Subcutaneous abdominal adipose tissue (tissue), 5 donors: ENCODE data around the gene IGSF21.

Experiments
- H3K27ac ChIP-seq: one replicate; pipeline ENCODE4 v1.7.0; 2013; ENCODE audit warnings: low read depth, mild to moderate bottlenecking, inconsistent platforms, low read length, moderate library complexity
- H3K27me3 ChIP-seq, 5 donors: one replicate each; pipeline ENCODE4 v1.7.0; 2013; ENCODE audit warnings: low read length in 5 of 5, inconsistent platforms in 1 of 5; ENCODE audit not compliant: control insufficient read depth in 5 of 5, insufficient read depth in 4 of 5
- H3K36me3 ChIP-seq, 5 donors: one replicate each; pipeline ENCODE4 v1.7.0; 2013; ENCODE audit warnings: low read length in 5 of 5; ENCODE audit not compliant: control insufficient read depth in 5 of 5, insufficient read depth in 5 of 5
- H3K4me1 ChIP-seq, 5 donors: one replicate each; pipeline ENCODE4 v1.7.0; 2013; ENCODE audit warnings: low read length in 5 of 5, mild to moderate bottlenecking in 3 of 5, moderate library complexity in 1 of 5; ENCODE audit not compliant: control insufficient read depth in 5 of 5, insufficient read depth in 5 of 5
- H3K4me3 ChIP-seq, 5 donors: one replicate each; pipeline ENCODE4 v1.7.0; 2013; ENCODE audit warnings: low read length in 5 of 5, low read depth in 1 of 5
- H3K9ac ChIP-seq, 5 donors: one replicate each; pipeline ENCODE4 v1.7.0; 2013; ENCODE audit warnings: low read length in 5 of 5, mild to moderate bottlenecking in 4 of 5, moderate library complexity in 3 of 5
- H3K9me3 ChIP-seq, 5 donors: one replicate each; pipeline ENCODE4 v1.7.0; 2013; ENCODE audit warnings: low read length in 5 of 5; ENCODE audit not compliant: control insufficient read depth in 5 of 5
- donor health status: healthy.
- donor health status: healthy.
- donor health status: healthy.
- donor health status: healthy.
- donor health status: healthy.

IGSF21 gene

GRCh38 chr1:18107369-18108298, at the start of gene IGSF21:
TSS of gene IGSF21 (plus strand) at chr1:18107798. CDS start at chr1:18108129, 331 bp downstream.
- no peaks in the 10 kb centered on the region for H3K9me3 ChIP-seq
- no peaks in the 10 kb centered on the region for H3K36me3 ChIP-seq
- H3K27ac ChIP-seq: no peak within 1 kb of the TSS
- H3K27me3 ChIP-seq: peaks cover 45 to 75% (median 64%) of the 10 kb centered on the region in 5 donors
- no peak within 1 kb of the TSS for H3K9ac ChIP-seq
- peaks cover 0 to 49% (median 34%) of the 10 kb centered on the region in 5 donors for H3K4me1 ChIP-seq
- H3K4me3 ChIP-seq: peak within 1 kb of the TSS in 3 of 5 donors; percentile 31 to 55 (median 47)

- H3K27me3 ChIP-seq: peaks cover 3 to 30% (median 26%) of the 10 kb centered on the region in 5 donors
- no peak overlapping the region for H3K27ac ChIP-seq
- H3K9ac ChIP-seq: no peak overlapping the region
- peaks cover 0 to 11% (median 6%) of the 10 kb centered on the region in 5 donors for H3K9me3 ChIP-seq
- H3K4me3 ChIP-seq: no peak overlapping the region
- no peaks in the 10 kb centered on the region for H3K4me1 ChIP-seq
- no peaks in the 10 kb centered on the region for H3K36me3 ChIP-seq
These were observed 49.2 kb upstream of the IGSF21 start for GRCh38 chr1:18058206-18058921.

GRCh38 chr1:18058981-18059605, 48.5 kb upstream of the IGSF21 start:
- Histone ChIP-seq H3K4me3 (no peak overlapping the region), H3K9ac (no peak overlapping the region), H3K27ac (no peak overlapping the region), H3K9me3 (peaks cover 0 to 11% (median 6%) of the 10 kb centered on the region in 5 donors), H3K4me1 (no peaks in the 10 kb centered on the region), H3K27me3 (peaks cover 3 to 36% (median 26%) of the 10 kb centered on the region in 5 donors), H3K36me3 (no peaks in the 10 kb centered on the region)

- Histone ChIP-seq H3K9ac (no peak overlapping the region), H3K27me3 (peaks cover 3 to 35% (median 30%) of the 10 kb centered on the region in 5 donors), H3K36me3 (no peaks in the 10 kb centered on the region)
These were observed 47.2 kb upstream of the IGSF21 start for GRCh38 chr1:18060366-18060765.

GRCh38 chr1:18062185-18062584, 45.4 kb upstream of the IGSF21 start:
- Histone ChIP-seq H3K4me3 (no peak overlapping the region), H3K36me3 (no peaks in the 10 kb centered on the region), H3K27me3 (peaks cover 0 to 33% (median 18%) of the 10 kb centered on the region in 5 donors), H3K4me1 (no peaks in the 10 kb centered on the region), H3K9me3 (peaks cover 0 to 11% (median 6%) of the 10 kb centered on the region in 5 donors), H3K27ac (no peak overlapping the region), H3K9ac (no peak overlapping the region)

More at GRCh38 chr1:18060366-18060765, 47.2 kb upstream of the IGSF21 start:
- H3K4me1 ChIP-seq: no peaks in the 10 kb centered on the region
- no peak overlapping the region for H3K27ac ChIP-seq
- H3K9me3 ChIP-seq: peaks cover 0 to 11% (median 6%) of the 10 kb centered on the region in 5 donors
- H3K4me3 ChIP-seq: no peak overlapping the region

- Histone ChIP-seq H3K4me3 (no peak overlapping the region), H3K9ac (no peak overlapping the region), H3K27me3 (peaks cover 0 to 17% (median 13%) of the 10 kb centered on the region in 5 donors), H3K4me1 (no peaks in the 10 kb centered on the region), H3K36me3 (no peaks in the 10 kb centered on the region), H3K9me3 (peaks cover 0 to 11% (median 6%) of the 10 kb centered on the region in 5 donors), H3K27ac (no peak overlapping the region)
These were observed 43.1 kb upstream of the IGSF21 start for GRCh38 chr1:18064534-18064933.

GRCh38 chr1:18066576-18066975, 41.0 kb upstream of the IGSF21 start:
- H3K36me3 ChIP-seq: no peaks in the 10 kb centered on the region
- no peaks in the 10 kb centered on the region for H3K4me1 ChIP-seq
- no peak overlapping the region for H3K4me3 ChIP-seq
- no peak overlapping the region for H3K27ac ChIP-seq
- H3K9me3 ChIP-seq: peaks cover 0 to 8% (median 6%) of the 10 kb centered on the region in 5 donors
- H3K9ac ChIP-seq: no peak overlapping the region
- H3K27me3 ChIP-seq: peaks cover 4 to 26% (median 17%) of the 10 kb centered on the region in 5 donors

- no peaks in the 10 kb centered on the region for H3K9me3 ChIP-seq
- H3K36me3 ChIP-seq: no peaks in the 10 kb centered on the region
- no peak overlapping the region for H3K27ac ChIP-seq
- H3K4me3 ChIP-seq: no peak overlapping the region
- H3K9ac ChIP-seq: no peak overlapping the region
- no peaks in the 10 kb centered on the region for H3K4me1 ChIP-seq
- peaks cover 3 to 22% (median 5%) of the 10 kb centered on the region in 5 donors for H3K27me3 ChIP-seq
These were observed 37.7 kb upstream of the IGSF21 start for GRCh38 chr1:18069903-18070302.

GRCh38 chr1:18072066-18072465, 35.5 kb upstream of the IGSF21 start:
- H3K9me3 ChIP-seq: no peaks in the 10 kb centered on the region
- H3K36me3 ChIP-seq: no peaks in the 10 kb centered on the region
- H3K9ac ChIP-seq: no peak overlapping the region
- no peak overlapping the region for H3K27ac ChIP-seq
- no peak overlapping the region for H3K4me3 ChIP-seq
- H3K27me3 ChIP-seq: peaks cover 0 to 20% (median 5%) of the 10 kb centered on the region in 5 donors
- H3K4me1 ChIP-seq: no peaks in the 10 kb centered on the region
